BJ (cell line): ENCODE measurements around the gene CLEC2A. TPM values are rescaled to one million over a fixed set of nuclear protein-coding genes. Genes with fewer than 3 reads are reported as not detected.

Experiments
- CTCF ChIA-PET: fragments of 350-600 bp; formaldehyde crosslinking; extraction: SDS; loops from one replicate; lab custom pipeline; 2021; ENCODE audit warnings: antibody characterized with exemption, inconsistent platforms; lab: Yijun Ruan, JAX
- POLR2A ChIA-PET: fragments of 300-600 bp; sonication (Branson Sonifier 250); formaldehyde crosslinking; extraction: SDS; loops from one replicate; lab custom pipeline; 2021; ENCODE audit warnings: antibody characterized with exemption; lab: Charles Lee
- DNase-seq: peaks from one replicate; pipeline ENCODE4 v3.0.0-alpha.2; 2011; ENCODE audit warnings: low read depth
- H3K27me3 ChIP-seq: 2 replicates; pipeline ENCODE4 v1.6.0; 2011; ENCODE audit warnings: low read length; ENCODE audit not compliant: control insufficient read depth, insufficient read depth
- H3K36me3 ChIP-seq: 2 replicates; pipeline ENCODE4 v1.5.1; 2011; ENCODE audit warnings: low read length; ENCODE audit not compliant: control insufficient read depth, insufficient read depth
- H3K4me3 ChIP-seq: 2 replicates; pipeline ENCODE4 v1.5.1; 2011; ENCODE audit warnings: low read depth, mild to moderate bottlenecking, control low read depth, low read length
- CTCF ChIP-seq: IDR thresholded peaks from 2 replicates; pipeline ENCODE4 v1.5.1; 2011; ENCODE audit warnings: low read depth, mild to moderate bottlenecking, control low read depth, inconsistent platforms, low read length, moderate library complexity; ENCODE audit not compliant: insufficient read depth
- polyA plus RNA-seq: library from polyadenylated mRNA; depleted of rRNA; stranded (reverse); fragments of >200 nt; gene quantifications from 2 replicates; pipeline ENCODE4 v1.2.3, GENCODE V29; 2011

Gene CLEC2A
- polyA plus RNA-seq, 1 experiment, result not detected

- H3K4me3 ChIP-seq, result no peak overlapping the region
- no peaks in the 10 kb centered on the region for H3K36me3 ChIP-seq
- no peak for DNase-seq
- CTCF ChIA-PET, result interaction anchor here (0.7 to 1.7 kb wide), 2 partner anchors 97 to 164 kb away, joined by 3 to 5 read pairs; no protein-coding TSS in a partner anchor
- POLR2A ChIA-PET, result no interaction called here
- TF ChIP-seq CTCF, result no peak
- no peaks in the 10 kb centered on the region for H3K27me3 ChIP-seq
These were observed 20.5 kb downstream of the CLEC2A start for GRCh38 chr12:9911708-9912107.

- CTCF ChIA-PET, result interaction anchor here (0.7 to 1.7 kb wide), 2 partner anchors 97 to 163 kb away, joined by 3 to 5 read pairs; no protein-coding TSS in a partner anchor
- POLR2A ChIA-PET, result no interaction called here
These were observed 21.3 kb downstream of the CLEC2A start for GRCh38 chr12:9910716-9911421.

GRCh38 chr12:9909724-9910123, 22.4 kb downstream of the CLEC2A start:
- ChIA-PET CTCF (no interaction called here), POLR2A (no interaction called here)
- Histone ChIP-seq H3K36me3 (no peaks in the 10 kb centered on the region), H3K4me3 (no peak overlapping the region), H3K27me3 (no peaks in the 10 kb centered on the region)
- TF ChIP-seq CTCF, result no peak
- DNase-seq, result no peak

More at GRCh38 chr12:9910716-9911421, 21.3 kb downstream of the CLEC2A start:
- no peak for DNase-seq
- H3K4me3 ChIP-seq, result no peak overlapping the region
- H3K36me3 ChIP-seq, result no peaks in the 10 kb centered on the region
- no peak for TF ChIP-seq CTCF
- no peaks in the 10 kb centered on the region for H3K27me3 ChIP-seq

GRCh38 chr12:9908350-9908749, 23.8 kb downstream of the CLEC2A start:
- Histone ChIP-seq H3K36me3 (no peaks in the 10 kb centered on the region), H3K27me3 (no peaks in the 10 kb centered on the region), H3K4me3 (no peak overlapping the region)
- POLR2A ChIA-PET, result no interaction called here
- TF ChIP-seq CTCF, result no peak
- DNase-seq, result no peak
- CTCF ChIA-PET, result interaction anchor here (2.7 kb wide), 1 partner anchor 158 kb away, joined by 9 read pairs; no protein-coding TSS in a partner anchor

- Histone ChIP-seq H3K36me3 (no peaks in the 10 kb centered on the region), H3K27me3 (no peaks in the 10 kb centered on the region), H3K4me3 (no peak overlapping the region)
- TF ChIP-seq CTCF, result no peak
- no peak for DNase-seq
- ChIA-PET POLR2A (no interaction called here), CTCF (interaction anchor here (1.0 to 2.7 kb wide), 2 partner anchors 11 to 157 kb away, joined by 3 to 9 read pairs; no protein-coding TSS in a partner anchor)
These were observed 24.4 kb downstream of the CLEC2A start for GRCh38 chr12:9907769-9908168.
